HEK293T (cell line): Measurements from ENCODE around the gene ACOX3.

Experiments
- ARNT ChIP-seq: fragments of 450-650 bp; IDR thresholded peaks from 2 replicates; pipeline ENCODE4 v1.6.1; 2017; ENCODE audit warnings: mild to moderate bottlenecking
- FOXK2 ChIP-seq: fragments of 450-650 bp; IDR thresholded peaks from 2 replicates; pipeline ENCODE4 v1.6.1; 2016; ENCODE audit warnings: mild to moderate bottlenecking

- no peak for TF ChIP-seq FOXK2
- no peak for TF ChIP-seq ARNT
Measured at GRCh38 chr4:8387194-8387593, 53.3 kb downstream of the ACOX3 start.
